ENCODE results near the gene ST8SIA3.
A peak's percentile ranks its signal among the peaks of the same experiment; 100 is the strongest.

ST8SIA3 gene

DNA sequence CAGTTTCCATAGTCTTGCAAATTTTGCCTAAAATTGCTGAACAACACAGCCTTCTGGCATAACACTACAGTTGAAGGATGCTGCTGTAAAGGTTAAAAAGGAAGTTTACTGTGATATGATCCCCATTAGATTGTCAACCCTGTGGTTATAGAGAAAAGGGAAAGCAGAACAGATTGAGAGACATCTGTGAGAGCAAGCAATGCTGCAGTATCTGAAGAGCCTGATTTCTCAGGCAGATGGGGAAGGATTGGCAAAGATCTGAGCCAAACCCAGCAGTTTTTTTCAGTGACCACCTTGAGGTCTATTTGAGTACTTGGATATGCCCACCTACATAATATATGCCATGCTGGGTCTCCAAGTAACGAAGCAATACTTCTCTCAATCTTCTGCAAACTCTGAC lies 8.5 kb upstream of the ST8SIA3 start:
- no peak for DNase-seq (ENCODE audit: low read depth)
- H3K4me3 ChIP-seq (ENCODE audit: low read length), result no peak overlapping the region
- no peak for TF ChIP-seq CTCF (conservative IDR thresholded peaks at IDR 0.05; ENCODE audit: low read depth, low read length)

GRCh38 chr18:57346876-57347275 lies 5.5 kb upstream of the ST8SIA3 start:
- no peak for DNase-seq (ENCODE audit: low read depth)
- no peak overlapping the region for H3K4me3 ChIP-seq (ENCODE audit: low read length)
- TF ChIP-seq CTCF (conservative IDR thresholded peaks at IDR 0.05; ENCODE audit: low read depth, low read length), result no peak

GRCh38 chr18:57347784-57348183 lies 4.6 kb upstream of the ST8SIA3 start:
- no peak overlapping the region for H3K4me3 ChIP-seq (ENCODE audit: low read length)
- no peak for TF ChIP-seq CTCF (conservative IDR thresholded peaks at IDR 0.05; ENCODE audit: low read depth, low read length)
- no peak for DNase-seq (ENCODE audit: low read depth)

DNA sequence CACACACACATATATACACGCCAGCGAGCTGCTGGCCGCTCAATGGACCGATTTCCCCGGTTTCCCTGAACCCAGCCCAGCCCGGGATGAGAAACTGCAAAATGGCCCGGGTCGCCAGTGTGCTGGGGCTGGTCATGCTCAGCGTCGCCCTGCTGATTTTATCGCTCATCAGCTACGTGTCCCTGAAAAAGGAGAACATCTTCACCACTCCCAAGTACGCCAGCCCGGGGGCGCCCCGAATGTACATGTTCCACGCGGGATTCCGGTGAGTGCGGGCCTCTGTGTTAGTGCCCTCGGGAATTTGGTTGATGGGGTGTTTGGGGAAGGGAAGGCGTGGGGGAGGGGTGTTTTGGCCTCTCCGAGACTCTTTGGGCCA lies 392 bp downstream of the ST8SIA3 start:
- no peak for DNase-seq (ENCODE audit: low read depth)
- TF ChIP-seq CTCF (conservative IDR thresholded peaks at IDR 0.05; ENCODE audit: low read depth, low read length), result no peak
- no peak overlapping the region for H3K4me3 ChIP-seq (ENCODE audit: low read length)

DNA sequence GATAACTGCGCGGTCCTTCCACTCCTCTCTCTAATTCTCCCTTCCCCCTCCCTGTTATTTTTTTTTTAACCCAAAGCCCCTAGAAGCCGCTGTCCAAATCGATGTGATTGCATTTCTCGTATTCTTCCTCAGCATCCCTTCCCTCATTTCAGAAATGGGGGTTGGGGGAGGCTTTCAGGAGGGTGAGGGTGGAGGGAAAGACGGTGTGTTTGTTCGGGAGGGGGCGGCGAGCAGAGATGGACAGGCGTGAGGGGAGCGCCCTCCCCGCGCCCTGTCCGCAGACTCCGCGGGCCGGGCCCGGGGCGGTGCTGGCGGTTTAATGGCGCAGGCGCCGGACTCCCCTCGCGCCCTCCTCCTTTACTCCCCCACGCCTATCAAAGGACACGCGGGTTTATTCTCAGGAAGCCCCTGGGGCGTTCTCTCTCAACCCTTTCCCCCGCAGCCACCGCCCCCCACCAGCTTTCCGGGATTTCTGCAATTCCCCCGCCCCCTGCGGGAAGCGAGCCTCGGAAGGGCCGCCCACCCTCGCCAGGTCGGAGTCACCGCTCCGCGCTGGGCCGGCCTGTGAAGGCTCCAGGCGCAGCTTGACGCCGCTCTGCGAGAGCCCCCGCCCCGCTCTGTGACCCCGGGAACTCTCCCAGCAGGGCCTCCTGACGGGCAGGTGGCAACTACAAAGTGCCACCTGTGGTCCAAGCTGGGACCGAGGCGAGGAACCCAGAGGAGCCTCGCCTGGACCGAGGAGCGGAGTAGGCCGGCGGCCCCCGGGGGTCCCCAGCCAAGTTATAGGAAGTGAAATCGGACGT lies 981 bp downstream of the ST8SIA3 start:
- H3K4me3 ChIP-seq (ENCODE audit: low read length), result no peak overlapping the region
- DNase-seq (ENCODE audit: low read depth), result no peak
- TF ChIP-seq CTCF (conservative IDR thresholded peaks at IDR 0.05; ENCODE audit: low read depth, low read length), result no peak

- no peak for TF ChIP-seq CTCF (conservative IDR thresholded peaks at IDR 0.05; ENCODE audit: low read depth, low read length)
Observed at GRCh38 chr18:57353940-57354461, 1.6 kb downstream of the ST8SIA3 start.

GRCh38 chr18:57359433-57359832 lies 7.1 kb downstream of the ST8SIA3 start:
- no peak overlapping the region for H3K4me3 ChIP-seq (ENCODE audit: low read length)
- TF ChIP-seq CTCF (conservative IDR thresholded peaks at IDR 0.05; ENCODE audit: low read depth, low read length), result no peak
- no peak for DNase-seq (ENCODE audit: low read depth)

More at GRCh38 chr18:57353940-57354461, 1.6 kb downstream of the ST8SIA3 start:
- no peak for DNase-seq (ENCODE audit: low read depth)
- H3K4me3 ChIP-seq (ENCODE audit: low read length), result peak overlapping the region; percentile 22

Data from retinal pigment epithelial cell (primary cell).